Measurements from ENCODE around the gene BTRC.

The BTRC gene

DNA sequence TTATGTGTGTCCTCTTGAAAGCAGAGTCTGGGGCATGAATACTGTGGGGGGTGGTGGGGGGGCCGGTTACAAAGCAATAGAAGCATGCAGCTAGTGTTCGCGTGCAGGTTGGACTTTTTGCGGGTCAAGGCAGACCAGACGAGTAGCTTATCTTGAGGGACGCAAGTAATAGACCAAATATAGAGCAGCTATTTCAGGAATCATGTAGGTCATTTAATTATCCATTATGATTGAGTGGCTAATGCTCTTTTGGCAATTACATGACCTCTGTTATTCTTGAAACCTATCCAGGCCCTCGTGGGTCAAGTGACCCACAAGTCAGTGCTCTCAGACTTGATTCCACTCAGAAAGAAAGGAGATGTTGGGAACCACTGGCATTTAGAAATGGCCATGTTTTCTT lies 93.0 kb downstream of the BTRC start:
- no peak for DNase-seq

DNA sequence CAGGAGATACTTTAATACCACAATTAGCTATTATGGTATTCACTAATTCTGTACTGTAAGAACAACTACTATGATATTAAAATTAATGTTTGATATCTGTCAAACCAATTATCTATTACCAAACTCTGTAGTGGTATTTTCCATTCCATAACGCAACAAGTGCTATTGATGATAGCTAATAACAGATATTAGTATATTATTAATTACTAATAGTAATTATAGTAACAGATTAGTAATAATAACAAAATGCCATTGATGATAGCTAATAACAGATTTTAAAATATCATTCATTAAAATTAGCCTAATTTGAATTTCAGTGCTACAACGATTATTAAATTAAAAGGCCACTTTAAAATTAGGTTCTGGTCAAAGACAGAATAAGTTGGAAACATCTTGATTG lies 93.5 kb downstream of the BTRC start:
- no peak for DNase-seq

DNA sequence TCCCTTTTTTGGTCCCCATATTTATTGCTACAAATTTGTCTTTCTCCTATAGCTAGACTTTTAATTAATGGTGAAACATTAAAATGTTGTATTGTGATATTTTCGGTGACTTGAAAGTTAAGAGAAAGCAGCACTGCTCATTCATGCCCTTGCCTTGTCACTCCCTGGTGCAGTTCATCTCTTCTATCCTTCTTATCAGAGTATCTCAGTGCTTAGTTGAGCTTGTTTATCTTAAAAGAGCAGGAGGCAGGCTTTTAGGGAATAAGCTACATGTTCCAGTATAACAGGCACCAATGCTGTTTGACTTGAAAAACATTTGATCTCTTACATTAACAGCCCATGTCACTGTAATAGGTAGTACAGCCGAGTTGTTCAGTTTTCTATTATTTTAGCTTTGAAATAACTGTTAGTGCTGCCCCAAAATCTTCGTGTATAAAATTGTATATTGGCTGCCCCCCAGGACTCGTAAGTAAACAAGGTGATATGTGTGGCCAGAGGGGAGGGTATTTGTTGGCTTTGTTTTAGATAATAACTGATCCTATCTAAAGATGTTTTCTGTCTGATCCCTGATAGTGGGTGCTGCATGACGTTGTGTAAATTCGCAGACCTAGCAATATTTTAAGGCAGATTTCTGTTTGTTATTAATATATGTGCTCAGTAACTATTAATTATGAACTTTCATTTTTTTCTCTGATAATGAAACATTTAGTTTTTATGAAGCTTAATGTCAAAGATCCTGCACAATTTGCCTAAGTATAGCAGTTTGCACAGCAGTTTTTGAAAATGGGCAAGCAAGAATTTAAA lies 96.5 kb downstream of the BTRC start:
- no peak for DNase-seq

DNA sequence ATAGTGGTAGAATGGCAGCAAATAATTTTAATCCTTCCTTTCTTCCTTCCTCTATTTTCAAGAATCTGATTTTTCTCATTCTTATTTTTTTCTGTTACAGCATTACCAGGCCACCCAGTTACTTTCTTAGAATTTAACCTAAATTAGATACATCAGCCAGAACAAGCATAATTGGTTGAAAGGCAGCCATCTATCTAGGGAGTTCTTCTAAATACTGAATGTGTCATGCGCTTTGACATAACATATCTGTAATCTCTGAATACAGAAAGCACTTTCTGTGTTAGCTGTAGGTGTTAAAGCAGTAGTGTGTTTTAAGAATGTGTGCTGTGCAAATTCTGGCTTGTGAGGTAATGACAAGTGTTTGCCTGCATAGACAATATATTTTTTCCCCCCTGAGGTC lies 97.3 kb downstream of the BTRC start:
- no peak for DNase-seq

DNA sequence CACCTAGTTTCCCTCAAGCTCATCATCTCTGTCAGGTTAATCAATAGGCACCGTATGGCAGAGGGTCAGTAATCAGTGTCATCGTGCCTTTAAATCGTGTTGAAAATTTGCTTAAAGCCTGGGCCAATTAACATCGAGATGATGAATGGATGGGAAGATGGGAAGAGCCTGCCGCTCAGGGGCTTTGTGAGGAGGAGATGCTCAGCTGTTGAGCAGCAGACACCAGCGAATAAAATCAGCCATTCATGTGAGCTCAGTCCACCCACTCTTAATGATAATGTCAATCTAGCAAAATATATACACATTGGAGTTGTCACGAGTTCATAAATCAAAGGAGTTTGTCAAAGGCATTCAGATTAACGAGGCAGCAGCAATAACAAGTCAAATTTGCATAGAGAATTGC lies 97.7 kb downstream of the BTRC start:
- no peak for DNase-seq

DNA sequence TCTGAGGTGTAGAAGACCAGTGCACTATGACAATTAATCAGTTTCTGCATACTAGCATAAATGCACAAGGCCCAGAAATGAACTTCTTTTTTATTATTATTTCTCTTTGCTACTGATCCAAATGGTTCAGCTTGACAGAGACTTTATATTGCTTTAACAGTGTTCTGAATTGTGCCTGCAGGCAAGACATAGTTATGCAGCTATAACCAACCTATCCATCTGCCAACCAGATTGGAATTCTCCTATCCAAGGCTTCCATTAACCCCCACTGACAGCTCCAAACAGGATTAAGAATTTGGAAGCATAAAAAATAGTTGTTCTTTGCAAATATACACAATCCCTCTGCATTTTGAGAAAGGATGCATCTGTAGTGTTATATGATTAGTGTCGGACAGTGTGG lies 98.2 kb downstream of the BTRC start:
- DNase-seq, result no peak

DNA sequence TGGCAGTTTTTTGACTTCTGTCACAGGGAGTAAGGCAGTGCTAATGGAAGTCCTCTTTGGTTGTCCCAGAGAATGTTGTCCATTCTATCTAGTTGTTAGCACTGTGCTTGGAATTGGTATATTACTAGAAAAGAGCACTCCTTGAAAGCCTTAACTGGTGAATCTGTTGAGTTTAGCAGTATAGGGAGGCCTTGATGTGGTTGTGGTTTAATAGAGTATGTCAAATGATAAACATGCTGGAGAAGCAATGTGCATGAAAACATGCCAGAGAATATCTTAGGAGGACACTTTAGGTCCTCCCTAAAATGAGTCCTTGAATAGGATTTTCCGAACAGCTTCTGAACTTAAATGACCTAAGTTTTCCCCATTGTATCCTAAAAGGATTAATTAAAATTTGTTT lies 98.6 kb downstream of the BTRC start:
- no peak for DNase-seq

DNA sequence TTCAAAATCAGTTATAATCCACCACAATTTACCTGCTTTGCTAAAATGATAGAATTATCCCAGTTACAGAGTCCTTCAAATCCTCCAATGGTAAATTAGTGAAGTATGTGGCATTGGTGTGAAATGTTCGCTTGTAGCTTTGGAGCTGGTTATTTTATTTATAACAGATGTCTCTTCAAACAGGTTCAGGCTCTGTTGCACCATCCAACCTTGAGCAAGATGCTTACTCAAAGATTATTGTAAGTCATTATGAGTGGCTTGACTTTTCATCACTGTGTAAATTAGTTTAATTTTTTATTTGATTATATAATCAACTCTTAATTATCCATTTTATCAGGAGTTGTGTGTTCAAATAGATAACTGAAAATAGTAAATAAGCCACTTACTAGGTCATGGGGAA lies 99.4 kb downstream of the BTRC start:
- DNase-seq, result no peak

DNA sequence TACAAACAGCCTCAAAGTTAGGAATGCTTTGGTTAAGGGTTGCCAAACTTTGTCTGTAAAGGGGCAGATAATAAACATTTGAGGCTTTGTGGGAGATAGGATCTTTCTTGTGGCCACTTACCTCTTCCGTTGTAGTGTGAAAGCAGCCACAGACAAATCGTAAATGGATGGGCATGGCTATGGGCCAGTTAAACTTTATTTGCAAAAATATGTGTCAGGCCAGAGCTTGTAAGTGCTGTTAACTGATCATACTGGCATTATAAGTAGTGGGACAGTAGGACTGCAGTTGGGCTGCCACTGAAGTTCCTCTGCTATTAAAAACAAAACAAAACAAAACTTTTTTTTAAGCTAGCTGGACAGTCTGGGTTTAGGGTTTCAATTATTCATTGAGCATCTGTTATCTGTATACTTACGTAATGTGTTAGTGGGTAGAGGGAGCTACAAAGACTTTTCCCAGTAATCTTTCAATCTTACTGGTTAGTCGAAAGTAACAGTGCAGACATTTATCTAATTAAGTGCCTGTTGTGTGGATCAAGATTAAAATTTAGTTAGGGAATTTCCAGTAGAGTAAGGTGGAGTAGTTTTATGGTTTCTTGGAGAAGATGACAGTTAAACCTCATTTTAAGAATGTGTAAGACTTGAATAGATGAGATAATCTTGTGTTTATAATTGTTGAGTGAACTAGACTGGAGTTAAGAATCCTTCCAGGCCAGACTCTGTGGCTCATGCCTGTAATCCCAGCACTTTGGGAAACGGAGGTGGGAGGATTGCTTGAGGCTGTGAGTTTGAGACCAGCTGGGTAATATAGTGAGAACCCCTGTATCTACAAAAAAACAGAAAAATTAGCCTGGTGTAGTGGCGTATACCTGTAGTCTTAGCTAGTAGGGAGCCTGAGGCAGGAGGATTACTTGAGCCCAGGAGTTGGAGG lies 100.1 kb downstream of the BTRC start:
- DNase-seq, result no peak

DNA sequence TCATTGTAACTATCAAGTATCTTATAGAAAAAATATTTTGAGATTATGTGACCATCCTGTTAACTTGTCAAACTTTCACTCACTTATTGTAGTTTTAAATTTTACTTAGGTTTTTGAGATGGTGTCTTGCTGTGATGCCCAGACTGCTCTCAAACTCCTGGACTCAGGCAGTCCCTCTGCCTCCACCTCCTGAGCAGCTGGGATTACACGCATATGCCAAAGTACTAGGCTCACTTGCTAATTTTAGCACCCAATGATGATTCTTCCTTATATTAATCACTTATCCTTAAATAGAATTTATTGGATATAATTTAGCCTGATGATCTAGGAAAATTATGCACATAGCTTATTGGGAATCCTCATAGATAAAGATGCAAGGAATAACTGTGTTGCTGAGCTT lies 104.9 kb downstream of the BTRC start:
- DNase-seq, result no peak

DNA sequence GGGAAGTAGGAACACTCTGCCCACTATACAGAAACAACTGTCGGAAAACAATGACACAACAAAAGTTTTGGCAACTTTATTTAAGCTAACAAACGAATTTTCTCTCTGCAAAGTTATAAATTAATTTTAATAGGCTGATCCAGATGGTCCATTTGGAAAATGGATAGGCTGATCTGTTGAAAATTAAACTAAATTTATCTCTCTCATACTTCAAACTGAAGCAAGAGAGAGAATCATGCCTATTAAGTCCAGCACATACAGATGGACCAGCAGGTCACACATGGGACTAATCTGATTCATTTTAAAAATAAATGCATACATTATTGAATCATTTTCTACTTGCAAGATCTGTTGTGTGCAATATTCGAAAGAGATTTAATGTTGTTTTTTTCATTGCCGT lies 110.1 kb downstream of the BTRC start:
- no peak for DNase-seq

DNA sequence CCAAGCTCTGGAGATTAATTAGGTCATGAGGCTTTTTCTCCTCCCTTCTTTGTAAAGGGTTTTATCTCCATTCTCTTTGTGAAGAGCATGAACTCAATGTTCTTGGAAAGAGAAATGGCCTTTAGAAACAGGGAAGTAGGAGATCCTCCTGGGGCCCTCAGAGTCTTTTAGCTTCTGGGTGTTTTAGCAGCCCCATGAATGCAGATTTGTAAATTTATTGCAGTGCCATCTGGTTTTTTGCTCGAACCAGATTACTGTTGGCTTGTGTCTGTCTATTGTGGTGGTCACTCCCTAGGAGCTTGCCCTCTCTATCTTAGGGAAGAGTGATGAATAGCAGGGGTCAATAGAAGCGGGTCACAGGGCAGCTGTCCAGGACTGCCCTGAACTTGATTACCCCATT lies 110.6 kb downstream of the BTRC start:
- DNase-seq, result no peak

DNA sequence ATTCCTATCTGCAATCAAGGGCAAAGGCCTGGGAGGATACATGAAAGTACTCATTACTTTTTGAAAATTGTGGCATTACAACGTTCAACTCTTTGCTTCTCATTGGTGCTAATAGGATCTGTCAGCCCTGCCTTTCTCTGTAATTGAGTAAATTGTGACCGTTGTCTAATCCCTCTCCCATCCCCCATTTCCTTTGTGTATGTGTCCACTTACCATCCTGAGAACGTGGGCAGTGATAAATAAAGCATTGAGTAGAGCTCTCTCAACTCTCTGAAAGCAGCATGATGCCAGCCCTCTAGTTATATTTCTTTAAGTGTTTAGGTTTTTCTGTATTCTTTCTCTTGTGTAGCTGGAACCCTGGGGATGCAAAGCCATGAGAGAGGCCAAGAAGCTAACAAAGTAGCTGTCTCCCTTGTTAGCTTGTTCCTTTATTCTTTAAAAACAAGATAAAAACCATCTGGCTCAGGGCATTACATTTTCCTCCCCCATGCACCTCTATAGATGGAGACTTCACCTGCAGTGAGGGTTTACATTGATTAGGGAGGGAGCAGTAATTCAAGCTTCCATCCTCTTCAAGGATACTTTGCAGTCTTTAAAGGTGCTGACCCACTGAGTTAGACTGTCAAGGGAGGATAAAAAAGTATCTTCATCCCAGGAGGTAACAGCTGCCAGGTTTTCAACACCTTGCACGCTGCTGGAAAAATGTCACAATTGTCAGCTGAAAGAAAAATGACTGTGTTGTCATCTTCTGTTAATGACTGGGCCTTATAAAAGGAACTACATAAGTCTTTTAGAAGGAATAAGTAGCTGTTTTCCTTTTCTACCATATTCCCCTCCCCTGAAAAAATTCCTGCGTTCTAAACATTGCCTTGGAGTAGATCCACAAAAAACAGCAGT lies 112.3 kb downstream of the BTRC start:
- no peak for DNase-seq

DNA sequence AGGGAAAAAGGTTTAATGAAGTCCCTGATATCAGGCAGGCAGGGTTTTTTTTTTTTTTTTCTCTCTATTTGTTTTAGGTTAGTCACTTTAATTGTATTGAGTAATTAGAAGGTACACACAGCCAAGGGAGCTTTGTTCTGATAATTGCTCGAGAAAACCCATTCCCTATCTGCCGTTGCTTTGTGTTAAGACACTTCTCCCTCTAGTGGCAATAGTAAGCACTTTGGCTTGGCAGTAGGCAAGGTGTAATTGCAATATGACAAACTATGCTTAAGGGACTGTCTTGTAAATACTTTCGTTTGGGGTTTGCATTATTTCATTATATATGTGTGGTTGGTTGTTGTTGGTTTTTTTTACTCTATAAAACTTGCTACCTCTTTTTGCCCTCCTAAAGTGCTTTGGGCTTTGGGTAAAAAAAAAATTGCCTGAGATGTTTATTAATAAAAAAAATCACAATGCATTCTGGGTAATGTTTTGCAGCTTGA lies 113.4 kb downstream of the BTRC start:
- DNase-seq, result peak; percentile 65

DNA sequence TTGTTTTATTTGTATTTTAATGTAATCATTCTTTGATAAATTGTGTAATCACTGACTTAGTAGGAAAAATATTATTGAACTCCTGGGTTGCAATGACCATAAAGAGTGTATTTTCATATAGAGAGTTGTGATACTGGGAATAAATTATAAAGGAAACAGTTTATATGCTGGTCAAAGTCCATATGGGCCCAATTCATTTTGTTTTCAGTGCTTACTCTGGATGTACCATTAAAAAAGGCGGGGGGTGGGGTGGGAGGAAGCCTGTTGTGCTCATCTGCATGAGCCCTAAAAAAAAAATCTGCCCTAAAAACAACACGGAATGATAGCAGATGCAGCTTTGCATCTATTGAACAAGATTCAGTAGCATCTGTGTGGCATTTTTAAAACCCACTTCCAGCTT lies 114.2 kb downstream of the BTRC start:
- DNase-seq, result no peak

DNA sequence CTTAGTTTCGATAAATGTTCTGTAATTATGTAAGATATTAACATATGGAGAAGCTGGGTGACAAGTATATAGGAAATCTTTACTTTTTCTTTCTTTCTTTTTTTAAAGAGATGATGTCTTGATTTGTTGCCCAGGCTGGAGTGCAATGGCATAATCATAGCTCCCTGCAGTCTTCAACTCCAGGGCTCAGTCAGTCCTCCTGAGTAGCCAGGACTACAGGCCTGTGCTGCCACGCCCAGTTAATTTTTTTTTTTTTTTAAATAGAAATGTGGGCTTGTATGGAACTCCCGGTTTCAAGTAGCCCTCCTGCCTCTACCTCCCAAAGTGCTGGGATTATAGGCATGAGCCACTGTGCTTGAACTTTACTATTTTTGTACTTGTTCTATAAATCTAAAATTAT lies 122.4 kb downstream of the BTRC start:
- DNase-seq, result no peak

DNA sequence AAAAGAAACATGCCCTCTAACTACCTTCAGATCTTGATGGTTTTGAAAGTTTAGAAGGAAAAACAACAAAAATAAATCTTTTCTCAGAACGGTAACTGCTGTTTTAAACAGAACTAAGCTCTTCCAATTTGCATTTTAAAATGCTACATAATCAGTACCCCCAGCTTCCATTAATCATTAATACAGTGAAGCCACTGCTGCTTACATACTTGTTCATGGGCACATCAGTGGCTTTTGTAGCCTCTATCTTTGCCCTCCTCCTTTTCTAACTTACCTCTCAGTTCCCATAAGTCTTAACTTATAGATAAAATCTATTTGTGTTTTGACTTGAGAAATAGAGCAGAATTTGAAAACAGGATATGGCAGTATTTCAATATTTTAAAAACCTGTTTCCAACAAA lies 125.0 kb downstream of the BTRC start:
- DNase-seq, result no peak

DNA sequence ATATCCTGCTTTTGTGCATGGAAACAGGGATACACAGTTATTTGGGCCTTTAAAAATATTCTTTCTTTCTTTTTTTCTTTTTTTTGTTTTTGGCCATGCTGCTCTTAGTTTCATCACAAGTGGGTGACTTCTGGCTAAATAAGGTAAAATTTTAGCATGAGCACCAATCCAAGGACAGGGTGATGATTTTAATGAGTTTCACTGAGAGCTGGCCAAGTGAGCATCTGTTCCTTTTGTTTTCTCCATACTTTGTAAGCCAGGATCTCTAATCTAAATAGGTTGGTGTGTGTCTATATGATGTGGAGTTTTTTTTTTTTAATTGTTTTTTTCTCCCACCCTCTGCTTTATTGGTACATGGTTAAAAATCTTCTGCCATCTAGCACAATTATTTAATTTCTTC lies 127.3 kb downstream of the BTRC start:
- no peak for DNase-seq

DNA sequence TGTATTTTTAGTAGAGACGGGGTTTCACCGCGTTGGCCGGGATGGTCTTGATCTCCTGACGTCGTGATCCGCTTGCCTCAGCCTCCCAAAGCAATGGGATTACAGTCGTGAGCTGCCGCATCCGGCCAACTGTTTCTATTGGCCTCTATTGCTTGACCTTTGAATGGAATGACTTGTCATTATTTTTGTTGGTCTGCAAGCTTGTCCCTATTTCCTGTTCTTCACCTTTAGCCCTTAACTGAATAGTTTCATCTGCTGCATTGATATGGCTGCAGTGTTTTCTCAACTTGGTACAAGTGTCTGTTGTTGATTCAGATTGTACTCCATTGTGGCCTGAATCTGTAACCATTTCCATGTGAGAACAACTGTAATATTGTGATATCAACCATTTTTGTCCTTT lies 128.6 kb downstream of the BTRC start:
- DNase-seq, result no peak

DNA sequence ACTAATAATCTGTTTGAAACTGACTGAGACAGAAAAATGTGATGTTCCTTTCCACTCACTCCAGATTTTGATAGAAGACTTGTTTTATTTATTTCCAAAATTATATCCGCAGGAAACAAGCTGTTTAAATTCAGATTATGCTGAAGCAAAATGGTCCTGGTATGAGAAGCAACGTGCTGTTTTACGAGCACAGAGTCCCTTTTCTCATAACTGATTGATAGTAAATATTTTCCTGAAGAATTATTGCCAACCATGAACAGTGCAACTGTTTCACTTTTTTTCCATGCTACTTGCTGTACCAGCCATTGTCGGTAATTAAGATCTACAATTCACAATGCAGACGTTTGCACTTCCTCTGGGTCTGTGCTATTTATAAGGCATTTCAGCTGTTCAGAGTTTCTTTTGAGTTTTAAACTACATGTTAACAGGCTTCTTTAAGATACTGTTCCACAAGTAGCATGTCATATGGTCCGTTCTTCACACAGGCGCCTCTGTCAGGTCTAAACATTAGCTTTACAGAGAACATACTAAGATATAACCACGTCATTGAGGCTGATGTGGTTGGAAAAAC lies 130.3 kb downstream of the BTRC start:
- DNase-seq, result no peak

DNA sequence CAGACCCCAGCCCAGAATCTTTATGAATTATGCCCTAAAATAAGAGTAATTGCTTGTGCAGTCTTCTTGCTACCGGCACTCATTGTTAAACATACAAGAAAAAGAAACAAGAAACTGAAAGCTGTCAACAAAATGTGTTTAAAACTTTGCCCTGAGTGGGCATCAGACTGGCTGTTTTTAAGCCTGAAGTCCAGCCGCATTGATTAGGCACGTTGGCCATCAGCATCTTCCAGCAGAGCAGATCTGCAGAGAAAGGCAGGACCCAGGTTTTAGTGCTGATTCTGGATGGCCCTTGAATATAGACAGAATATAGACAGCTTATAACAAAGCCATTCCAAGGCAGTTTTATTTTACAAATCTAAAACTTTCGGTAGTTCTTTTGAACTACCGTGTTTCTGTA lies 131.2 kb downstream of the BTRC start:
- DNase-seq, result no peak

DNA sequence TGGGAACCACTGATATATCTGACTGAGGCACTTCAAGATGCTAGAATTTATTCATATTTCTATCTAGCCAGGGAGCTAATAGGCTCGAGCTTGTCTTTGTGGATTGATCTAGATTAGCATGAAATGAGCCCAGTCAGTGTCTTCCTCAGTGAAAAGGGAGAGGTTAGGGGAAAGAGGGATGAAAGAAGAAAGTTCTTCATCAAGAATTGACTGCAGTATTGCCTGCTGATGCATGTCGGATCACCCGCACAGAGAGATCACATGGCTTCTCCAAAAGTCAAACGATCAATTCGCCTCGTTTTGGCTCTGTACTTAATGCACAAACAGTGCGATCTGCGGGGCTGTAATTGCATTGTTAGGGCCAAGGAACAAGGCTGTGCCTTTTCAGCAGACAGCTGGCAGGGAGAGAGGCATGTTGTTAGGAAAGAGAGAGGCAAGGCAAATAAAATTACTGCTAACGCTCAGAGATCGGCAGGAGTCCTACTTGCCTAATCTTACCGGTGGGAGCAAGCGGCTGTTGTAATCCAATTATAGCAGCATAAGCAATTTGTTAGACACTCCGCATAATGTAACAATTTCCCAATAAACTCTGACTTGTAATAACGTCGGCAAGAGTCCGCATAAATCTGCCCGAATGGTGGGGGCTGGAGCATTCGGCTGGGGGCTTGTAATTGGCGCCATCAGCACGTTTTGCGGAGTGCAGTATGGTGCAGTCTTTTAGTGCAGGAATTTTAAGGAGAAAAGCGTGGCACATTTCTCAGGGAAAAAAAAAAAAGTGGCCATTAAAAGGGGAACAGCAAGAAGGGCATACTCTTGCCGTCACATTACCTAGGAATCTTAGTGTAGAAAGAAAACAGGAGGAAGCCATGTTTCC lies 132.0 kb downstream of the BTRC start:
- peak; percentile 2 for DNase-seq
